CD4-positive, alpha-beta T cell (primary cell): ENCODE data around the gene MAML2. TPM values are rescaled to one million over a fixed set of nuclear protein-coding genes. Genes with fewer than 3 reads are reported as not detected.

ENCODE experiments used
- ATAC-seq: fragments of 200-7000 bp; cut with Tn5 transposase; one replicate; pipeline ENCODE4 v1.10.0; 2022; ENCODE audit warnings: mild to moderate bottlenecking; ENCODE audit not compliant: poor library complexity
- CTCF ChIA-PET: fragments of 350-600 bp; sonication (Branson Sonifier 250); formaldehyde crosslinking; loops from one replicate; lab custom pipeline; 2021; ENCODE audit warnings: antibody characterized with exemption, inconsistent platforms; lab: Charles Lee
- POLR2A ChIA-PET: fragments of 350-600 bp; sonication (Branson Sonifier 250); formaldehyde crosslinking; loops from one replicate; lab custom pipeline; 2021; ENCODE audit warnings: antibody characterized with exemption, inconsistent platforms; lab: Charles Lee
- DNase-seq, 14 experiments: peaks; one replicate each; pipeline ENCODE4 v3.0.0-alpha.2; 2013 to 2020; ENCODE audit warnings: mixed read lengths in 2 of 14
- H3K27ac ChIP-seq, 2 donors: one replicate each; pipeline versions ENCODE4 v1.5.1 to v1.7.0; 2013; ENCODE audit warnings: low read length in 2 of 2, low read depth in 1 of 2, mild to moderate bottlenecking in 1 of 2
- H3K27me3 ChIP-seq, 2 experiments: 1 replicate in 1 of 2; 2 replicates in 1 of 2; pipeline versions ENCODE4 v1.6.1 to v1.7.0; 2013; ENCODE audit warnings: low read length in 2 of 2, control low read depth in 1 of 2, mild to moderate bottlenecking in 1 of 2, moderate library complexity in 1 of 2; ENCODE audit not compliant: insufficient read depth in 2 of 2, control insufficient read depth in 1 of 2
- H3K36me3 ChIP-seq: one replicate; pipeline ENCODE4 v1.6.1; 2013; ENCODE audit warnings: low read length, control low read depth; ENCODE audit not compliant: insufficient read depth
- H3K4me1 ChIP-seq: one replicate; pipeline ENCODE4 v1.6.1; 2013; ENCODE audit warnings: low read length, control low read depth; ENCODE audit not compliant: insufficient read depth
- H3K4me3 ChIP-seq: one replicate; pipeline ENCODE4 v1.5.1; 2013; ENCODE audit warnings: mild to moderate bottlenecking, low read length, moderate library complexity
- H3K9me3 ChIP-seq, 2 experiments: 1 replicate in 1 of 2; 2 replicates in 1 of 2; pipeline versions ENCODE4 v1.6.1 to v1.7.0; 2013; ENCODE audit warnings: low read length in 2 of 2, mild to moderate bottlenecking in 2 of 2, control low read depth in 1 of 2, moderate library complexity in 1 of 2; ENCODE audit not compliant: control insufficient read depth in 1 of 2, insufficient read depth in 1 of 2
- H3K27ac Mint-ChIP-seq: one replicate; pipeline ENCODE4 v1.8.0; 2020; ENCODE audit warnings: mixed read lengths
- H3K27me3 Mint-ChIP-seq: one replicate; pipeline ENCODE4 v1.8.0; 2021; ENCODE audit warnings: mixed read lengths
- H3K36me3 Mint-ChIP-seq: one replicate; pipeline ENCODE4 v1.8.0; 2021; ENCODE audit warnings: low read depth, mixed read lengths
- H3K4me1 Mint-ChIP-seq: one replicate; pipeline ENCODE4 v1.8.0; 2021; ENCODE audit warnings: low read depth, mixed read lengths
- H3K4me3 Mint-ChIP-seq: one replicate; pipeline ENCODE4 v1.8.0; 2020; ENCODE audit warnings: mild to moderate bottlenecking, mixed read lengths
- H3K9me3 Mint-ChIP-seq: one replicate; pipeline ENCODE4 v1.8.0; 2020; ENCODE audit warnings: mixed read lengths
- intact Hi-C, 2 experiments: fragments of 100-400 bp; cut with DNase I in 1 of 2; cut with micrococcal nuclease in 1 of 2; formaldehyde crosslinking; loops; one replicate each; pipeline versions ENCODE4 v1.15.1 to v1.9.0; 2023 to 2025; cut with DNase I, micrococcal nuclease
- total RNA-seq, 174 experiments: library from RNA in 2 of 174; stranded (reverse) in 2 of 174; gene quantifications; one replicate each; pipeline ENCODE4 v1.2.3 and lab custom pipeline; 2021 to 2026
- TF ChIP-seq, protein P1 (sequence below): fragments of 200-600 bp; IDR thresholded peaks from one replicate; pipeline ENCODE4 v1.8.0; 2022; ENCODE audit warnings: antibody characterized with exemption, mild to moderate bottlenecking

Gene MAML2
- total RNA-seq, 2 experiments from 2014 or later = 58.8 to 59.8 TPM

DNA sequence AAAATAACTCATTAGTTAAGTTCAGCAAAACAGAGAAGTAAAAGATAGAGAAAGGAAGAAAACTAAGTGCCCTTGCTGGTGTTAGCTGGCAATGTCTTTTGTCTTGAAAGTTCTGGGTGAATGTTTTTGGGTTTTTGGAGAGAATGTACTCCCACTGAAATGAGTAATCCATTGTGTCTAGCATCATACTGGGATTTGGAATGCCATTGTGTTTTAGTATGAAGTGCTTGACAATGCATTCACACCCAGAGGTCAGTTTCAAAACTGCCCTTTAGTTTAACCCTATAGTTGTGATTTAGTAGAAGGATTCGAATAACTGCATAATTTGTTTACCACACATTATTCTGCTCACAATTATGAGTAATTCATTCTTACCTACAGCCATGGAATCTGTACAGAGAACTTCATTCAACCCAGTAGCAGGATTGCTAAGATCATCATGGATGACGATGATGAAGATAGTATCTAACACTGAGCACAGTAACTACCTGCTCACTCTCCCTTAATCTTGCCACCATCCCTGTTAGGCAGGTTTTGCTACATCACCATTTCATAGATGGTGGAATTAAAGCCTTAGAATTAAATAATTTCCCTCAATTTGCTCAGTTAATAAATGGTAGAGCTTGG is 33.9 kb downstream of the MAML2 start:
- Mint-ChIP-seq H3K36me3 (peaks cover 29% of the 10 kb centered on the region), H3K27me3 (no peaks in the 10 kb centered on the region), H3K27ac (peak overlapping the region; percentile 85), H3K4me3 (no peak overlapping the region), H3K9me3 (no peaks in the 10 kb centered on the region), H3K4me1 (peaks cover 92% of the 10 kb centered on the region)
- H3K27me3 ChIP-seq = no peaks in the 10 kb centered on the region
- peaks cover 6% of the 10 kb centered on the region for H3K36me3 ChIP-seq
- H3K9me3 ChIP-seq = no peaks in the 10 kb centered on the region
- peaks cover 13% of the 10 kb centered on the region for H3K4me1 ChIP-seq
- TF ChIP-seq, protein P1, sequence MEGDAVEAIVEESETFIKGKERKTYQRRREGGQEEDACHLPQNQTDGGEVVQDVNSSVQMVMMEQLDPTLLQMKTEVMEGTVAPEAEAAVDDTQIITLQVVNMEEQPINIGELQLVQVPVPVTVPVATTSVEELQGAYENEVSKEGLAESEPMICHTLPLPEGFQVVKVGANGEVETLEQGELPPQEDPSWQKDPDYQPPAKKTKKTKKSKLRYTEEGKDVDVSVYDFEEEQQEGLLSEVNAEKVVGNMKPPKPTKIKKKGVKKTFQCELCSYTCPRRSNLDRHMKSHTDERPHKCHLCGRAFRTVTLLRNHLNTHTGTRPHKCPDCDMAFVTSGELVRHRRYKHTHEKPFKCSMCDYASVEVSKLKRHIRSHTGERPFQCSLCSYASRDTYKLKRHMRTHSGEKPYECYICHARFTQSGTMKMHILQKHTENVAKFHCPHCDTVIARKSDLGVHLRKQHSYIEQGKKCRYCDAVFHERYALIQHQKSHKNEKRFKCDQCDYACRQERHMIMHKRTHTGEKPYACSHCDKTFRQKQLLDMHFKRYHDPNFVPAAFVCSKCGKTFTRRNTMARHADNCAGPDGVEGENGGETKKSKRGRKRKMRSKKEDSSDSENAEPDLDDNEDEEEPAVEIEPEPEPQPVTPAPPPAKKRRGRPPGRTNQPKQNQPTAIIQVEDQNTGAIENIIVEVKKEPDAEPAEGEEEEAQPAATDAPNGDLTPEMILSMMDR = no peak
- ATAC-seq = no peak
- ChIA-PET CTCF (interaction anchor here (0.8 to 1.2 kb wide), 2 partner anchors 9 to 217 kb away, joined by 4 read pairs; no protein-coding TSS in a partner anchor), POLR2A (interaction anchor here (0.7 to 3.8 kb wide), 3 partner anchors 30 to 59 kb away, joined by 3 to 16 read pairs (median 4); partner anchors contain the start of gene MAML2)
- no peak overlapping the region for H3K4me3 ChIP-seq
- no peak for DNase-seq
- H3K27ac ChIP-seq = no peak overlapping the region
- intact Hi-C loops = loop anchor here in 1 of 2 experiments (5.0 kb wide), 2 partner anchors 33 to 52 kb away; partner anchors contain the start of gene MAML2

DNA sequence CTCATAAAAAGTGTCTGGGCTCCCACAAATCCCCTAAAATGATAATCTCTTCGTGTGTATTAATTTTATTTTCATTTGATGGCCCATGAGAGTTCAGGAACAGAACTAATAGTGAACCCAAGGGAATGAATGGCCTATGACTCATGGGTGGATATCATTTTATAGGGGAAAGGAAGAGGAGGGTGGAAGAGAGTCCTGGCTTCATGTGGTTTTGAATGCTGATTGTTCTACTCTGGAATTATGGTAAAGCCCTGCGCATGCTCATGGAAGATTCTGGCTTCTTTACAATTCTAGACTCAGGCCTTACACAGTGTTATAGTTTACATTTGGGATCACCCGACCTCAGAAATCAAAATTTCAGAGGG is 35.2 kb downstream of the MAML2 start:
- peak in 1 of 14 experiments; percentile 13 for DNase-seq
- Mint-ChIP-seq H3K4me3 (peak overlapping the region; percentile 69), H3K27me3 (no peaks in the 10 kb centered on the region), H3K36me3 (peaks cover 23% of the 10 kb centered on the region), H3K27ac (peak overlapping the region; percentile 85), H3K9me3 (no peaks in the 10 kb centered on the region), H3K4me1 (peaks cover 92% of the 10 kb centered on the region)
- Histone ChIP-seq H3K4me1 (peaks cover 11% of the 10 kb centered on the region), H3K9me3 (no peaks in the 10 kb centered on the region), H3K27me3 (no peaks in the 10 kb centered on the region), H3K4me3 (no peak overlapping the region), H3K27ac (no peak overlapping the region), H3K36me3 (peaks cover 3% of the 10 kb centered on the region)
- ChIA-PET CTCF (interaction anchor here (1.0 to 1.1 kb wide), 2 partner anchors 8 to 11 kb away, joined by 3 read pairs; no protein-coding TSS in a partner anchor), POLR2A (interaction anchor here (0.9 to 3.8 kb wide), 7 partner anchors 32 to 113 kb away, joined by 3 to 16 read pairs (median 4); partner anchors contain the start of gene MAML2)
- TF ChIP-seq, protein P1 = no peak
- intact Hi-C loops = loop anchor here in 1 of 2 experiments (5.0 kb wide), 2 partner anchors 35 to 50 kb away; partner anchors contain the start of gene MAML2
- peak; percentile 22 for ATAC-seq

DNA sequence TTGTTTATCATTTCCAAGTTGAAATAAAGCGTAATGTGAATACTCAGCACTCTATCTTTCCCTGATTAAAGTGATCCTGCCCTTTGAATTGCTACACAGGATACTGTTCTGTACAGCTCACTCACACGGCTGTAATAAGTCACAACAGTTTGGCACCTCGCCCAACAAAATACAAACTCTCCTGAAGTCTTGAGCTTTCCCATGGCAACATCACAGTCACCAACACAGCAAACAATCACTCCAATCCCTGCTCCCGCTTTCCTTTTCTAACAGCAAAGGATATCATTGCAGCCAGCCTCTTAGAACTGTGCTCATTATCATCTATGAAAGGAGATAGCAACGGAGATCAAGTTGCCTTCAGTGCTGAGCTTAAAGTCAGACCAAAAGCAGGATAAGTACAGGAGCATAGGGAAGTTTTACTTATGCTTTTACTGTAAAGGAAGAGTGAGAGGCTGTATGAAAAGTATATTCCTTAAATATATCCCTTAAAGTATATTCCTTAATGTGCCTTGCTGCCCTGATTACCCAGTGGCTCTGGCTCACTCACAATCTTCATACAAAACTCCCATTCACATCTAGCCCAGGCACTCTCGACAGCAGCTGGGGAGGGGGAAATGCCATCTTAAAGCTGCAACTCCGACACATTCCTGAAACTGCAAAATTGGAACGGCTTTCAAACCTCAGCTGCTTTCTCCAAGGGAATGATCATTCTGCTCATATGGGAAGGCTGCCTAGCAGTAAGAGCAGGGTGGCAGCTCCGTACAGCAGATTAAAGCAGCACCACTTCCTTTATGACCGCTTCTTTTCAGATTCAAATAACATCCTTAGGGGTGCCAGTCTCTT is 35.8 kb downstream of the MAML2 start:
- H3K4me1 ChIP-seq = peaks cover 11% of the 10 kb centered on the region
- H3K4me3 Mint-ChIP-seq = peak overlapping the region; percentile 69
- TF ChIP-seq, protein P1 = no peak
- H3K27me3 ChIP-seq = no peaks in the 10 kb centered on the region
- H3K36me3 ChIP-seq = peaks cover 3% of the 10 kb centered on the region
- no peaks in the 10 kb centered on the region for H3K9me3 Mint-ChIP-seq
- H3K4me1 Mint-ChIP-seq = peaks cover 92% of the 10 kb centered on the region
- H3K27ac Mint-ChIP-seq = peak overlapping the region; percentile 85
- H3K4me3 ChIP-seq = no peak overlapping the region
- no peaks in the 10 kb centered on the region for H3K9me3 ChIP-seq
- DNase-seq (peak in 5 of 14 experiments; percentile 7 to 55 (median 46)), ATAC-seq (peak; percentile 76)
- no peak overlapping the region for H3K27ac ChIP-seq
- ChIA-PET CTCF (interaction anchor here (1.0 to 1.3 kb wide), 5 partner anchors 8 to 36 kb away, joined by 3 to 5 read pairs (median 3); no protein-coding TSS in a partner anchor), POLR2A (interaction anchor here (0.6 to 3.8 kb wide), 8 partner anchors 32 to 382 kb away, joined by 3 to 16 read pairs (median 4); partner anchors contain the start of gene MAML2)
- H3K36me3 Mint-ChIP-seq = peaks cover 22% of the 10 kb centered on the region
- intact Hi-C loops = loop anchor here in 1 of 2 experiments (5.0 kb wide), 2 partner anchors 35 to 50 kb away; partner anchors contain the start of gene MAML2
- no peaks in the 10 kb centered on the region for H3K27me3 Mint-ChIP-seq
